Lung microvascular endothelial cell (primary cell): ENCODE measurements around the gene G0S2. TPM values are rescaled to one million over a fixed set of nuclear protein-coding genes. Genes with fewer than 3 reads are reported as not detected.

ENCODE experiments used
- DNase-seq, 2 donors: peaks; one replicate each; pipeline versions ENCODE4 v3.0.0 to v3.0.0-alpha.2; 2010; ENCODE audit warnings: low read depth in 2 of 2
- total RNA-seq: library from RNA; depleted of rRNA; stranded (reverse); fragments of >200 nt; gene quantifications from 2 replicates; pipeline ENCODE4 v1.2.1, GENCODE V29; 2014

G0S2 gene
- total RNA-seq, 1 donor from 2014 or later: 0.20 TPM

- DNase-seq: no peak
These were observed 26.9 kb upstream of the G0S2 start for GRCh38 chr1:209648346-209648745.

- DNase-seq: peak; percentile 91 to 98
These were observed 26.1 kb upstream of the G0S2 start for GRCh38 chr1:209648931-209649776.

- peak in 1 of 2 donors; percentile 59 for DNase-seq
These were observed 24.8 kb upstream of the G0S2 start for GRCh38 chr1:209650454-209650853.

- peak in 1 of 2 donors; percentile 89 for DNase-seq
These were observed 24.0 kb upstream of the G0S2 start for GRCh38 chr1:209651138-209651587.

GRCh38 chr1:209652121-209652735, 23.0 kb upstream of the G0S2 start, which contains the start of gene LAMB3:
Gene LAMB3, minus strand, starts transcription at chr1:209652425. Its CDS starts 1,481 bp downstream, at chr1:209650944.
- no peak for DNase-seq

GRCh38 chr1:209652873-209653401, 22.3 kb upstream of the G0S2 start:
- DNase-seq: peak in 1 of 2 donors; percentile 83

- DNase-seq: no peak
These were observed 21.3 kb upstream of the G0S2 start for GRCh38 chr1:209653915-209654351.

GRCh38 chr1:209655411-209656231, 19.6 kb upstream of the G0S2 start:
- no peak for DNase-seq

GRCh38 chr1:209657140-209657879, 17.9 kb upstream of the G0S2 start:
- DNase-seq: peak in 1 of 2 donors; percentile 68

GRCh38 chr1:209657918-209658317, 17.3 kb upstream of the G0S2 start:
- no peak for DNase-seq

- DNase-seq: peak in 1 of 2 donors; percentile 62
These were observed 15.3 kb upstream of the G0S2 start for GRCh38 chr1:209659909-209660308.

GRCh38 chr1:209661071-209661470, 14.1 kb upstream of the G0S2 start:
- no peak for DNase-seq

GRCh38 chr1:209662879-209663327, 12.3 kb upstream of the G0S2 start:
- DNase-seq: no peak

- DNase-seq: no peak
These were observed 8.1 kb upstream of the G0S2 start for GRCh38 chr1:209667103-209667502.

GRCh38 chr1:209667708-209668107, 7.5 kb upstream of the G0S2 start:
- no peak for DNase-seq

GRCh38 chr1:209670441-209671082, 4.7 kb upstream of the G0S2 start:
- DNase-seq: no peak

- DNase-seq: peak in 1 of 2 donors; percentile 74
These were observed 2.2 kb upstream of the G0S2 start for GRCh38 chr1:209672705-209673630.

GRCh38 chr1:209673631-209674417, 1.4 kb upstream of the G0S2 start:
- no peak for DNase-seq
